Rectal smooth muscle tissue (tissue), 1 donor: ENCODE measurements around the gene PSIP1.

ENCODE experiments used
- H3K27ac ChIP-seq: one replicate; pipeline ENCODE4 v1.7.0; 2013; ENCODE audit warnings: low read depth, low read length, inconsistent platforms
- H3K27me3 ChIP-seq: one replicate; pipeline ENCODE4 v1.7.0; 2013; ENCODE audit warnings: low read length; ENCODE audit not compliant: control insufficient read depth, insufficient read depth
- H3K36me3 ChIP-seq: one replicate; pipeline ENCODE4 v1.7.0; 2013; ENCODE audit warnings: low read length; ENCODE audit not compliant: control insufficient read depth, insufficient read depth
- H3K4me1 ChIP-seq: one replicate; pipeline ENCODE4 v1.7.0; 2013; ENCODE audit warnings: low read length; ENCODE audit not compliant: control insufficient read depth, insufficient read depth
- H3K4me3 ChIP-seq: one replicate; pipeline ENCODE4 v1.7.0; 2013; ENCODE audit warnings: low read length
- H3K9ac ChIP-seq: one replicate; pipeline ENCODE4 v1.7.0; 2013; ENCODE audit warnings: low read length

PSIP1 gene

DNA sequence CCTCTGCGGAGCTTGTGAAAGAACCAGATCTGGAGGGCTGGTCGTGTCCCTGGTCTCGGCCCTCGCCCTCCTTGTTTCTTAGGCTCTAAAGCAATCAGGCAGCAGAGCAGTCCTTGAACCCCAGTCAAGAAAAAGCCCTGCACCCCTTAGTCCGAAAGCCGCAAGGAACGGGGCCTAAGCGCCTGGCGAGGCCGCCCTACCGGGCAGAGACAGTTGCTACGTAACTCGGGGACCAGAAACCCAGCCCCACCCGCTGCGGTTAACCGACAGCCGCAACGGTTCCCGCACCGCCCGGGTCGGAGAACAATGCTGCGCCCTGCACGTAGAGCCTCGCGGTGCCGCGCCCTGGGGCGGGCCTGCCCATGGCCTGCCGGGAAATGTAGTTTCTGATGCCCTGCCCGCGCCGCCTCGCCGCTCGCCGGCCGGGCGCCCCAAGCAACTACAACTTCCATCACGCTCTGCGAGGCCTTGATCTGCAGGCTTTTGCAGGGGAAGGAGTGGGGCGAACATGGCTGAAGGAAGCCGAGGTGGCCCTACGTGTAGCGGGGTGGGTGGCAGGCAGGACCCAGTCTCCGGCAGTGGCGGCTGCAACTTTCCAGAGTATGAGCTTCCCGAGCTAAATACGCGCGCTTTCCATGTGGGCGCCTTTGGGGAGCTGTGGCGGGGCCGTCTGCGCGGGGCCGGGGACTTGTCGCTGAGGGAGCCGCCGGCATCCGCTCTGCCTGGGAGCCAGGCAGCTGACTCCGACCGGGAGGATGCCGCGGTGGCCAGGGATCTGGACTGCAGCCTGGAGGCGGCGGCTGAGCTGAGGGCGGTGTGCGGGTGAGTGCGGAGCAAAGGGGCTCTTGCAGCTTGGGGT lies 88.2 kb downstream of the PSIP1 start, which contains the start of gene SNAPC3:
Gene SNAPC3 (plus strand): TSS at position 505 of the 859 bp plus-strand sequence. CDS start 4 bp downstream, at position 509.
- Histone ChIP-seq H3K4me3 (peak within 1 kb of the TSS; percentile 97), H3K9ac (peak within 1 kb of the TSS; percentile 96), H3K4me1 (peaks cover 7% of the 10 kb centered on the region), H3K36me3 (peaks cover 4% of the 10 kb centered on the region), H3K27me3 (no peaks in the 10 kb centered on the region), H3K27ac (peak within 1 kb of the TSS; percentile 94)

DNA sequence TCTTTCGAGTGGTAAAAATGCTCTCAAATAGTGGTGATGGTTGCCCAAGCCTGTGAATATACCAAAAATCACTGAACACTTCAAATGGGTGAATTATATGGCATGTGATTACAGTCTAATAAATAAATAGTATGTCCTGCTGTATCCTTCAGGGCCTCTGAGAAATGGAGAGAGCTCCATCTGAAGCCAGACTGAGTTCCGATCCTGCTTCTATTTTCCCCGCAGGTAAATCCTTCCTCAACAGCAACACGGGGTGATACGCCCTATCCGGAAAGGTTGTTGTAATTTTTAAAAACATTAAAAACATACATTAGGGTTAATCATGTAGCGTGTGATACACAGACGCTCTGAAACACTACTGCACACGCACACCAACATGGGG lies 88.8 kb downstream of the PSIP1 start:
- Histone ChIP-seq H3K27me3 (no peaks in the 10 kb centered on the region), H3K4me1 (peaks cover 7% of the 10 kb centered on the region), H3K36me3 (peaks cover 4% of the 10 kb centered on the region), H3K9ac (peak overlapping the region; percentile 74), H3K4me3 (peak overlapping the region; percentile 97), H3K27ac (peak overlapping the region; percentile 94)

DNA sequence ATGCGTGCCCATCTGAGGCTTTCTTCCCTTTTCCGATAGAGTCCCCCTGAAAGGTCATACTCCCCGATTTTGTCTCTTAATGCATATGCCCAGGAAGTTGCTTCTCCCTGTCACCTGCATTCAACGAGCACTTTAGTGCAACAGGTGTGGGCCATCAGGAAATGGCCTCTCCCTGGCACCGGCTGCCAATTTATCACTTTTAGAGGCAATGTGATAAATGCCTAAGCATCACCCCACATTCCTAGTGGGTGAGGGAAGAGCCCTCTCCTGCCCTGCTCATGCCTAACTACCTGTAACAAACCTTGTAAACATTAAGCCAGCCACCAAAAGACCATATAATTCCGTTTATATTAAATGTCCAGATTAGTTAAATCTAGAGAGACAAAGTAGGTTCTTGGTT lies 89.2 kb downstream of the PSIP1 start:
- Histone ChIP-seq H3K27ac (peak overlapping the region; percentile 94), H3K9ac (no peak overlapping the region)

DNA sequence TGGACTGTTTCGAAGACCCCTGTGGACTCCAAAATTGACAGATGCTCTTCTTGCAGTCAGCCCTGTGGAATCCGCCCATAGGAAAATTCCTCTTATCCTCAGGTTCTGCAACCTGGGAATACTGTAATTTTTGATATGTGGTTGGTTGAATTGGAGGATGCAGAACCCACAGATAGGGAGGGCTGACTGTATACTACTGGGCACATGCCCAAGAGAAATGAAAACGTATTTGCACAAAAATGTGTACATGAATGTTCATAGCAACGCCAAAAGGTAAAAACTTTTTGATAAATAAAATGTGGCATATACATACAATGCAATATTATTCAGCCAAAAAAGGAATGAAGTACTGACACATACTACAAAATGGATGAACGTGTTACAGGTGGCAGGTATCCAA lies 90.0 kb downstream of the PSIP1 start:
- H3K27ac ChIP-seq, result no peak overlapping the region

More for the DNA sequence above, 89.2 kb downstream of the PSIP1 start:
- H3K36me3 ChIP-seq, result peaks cover 4% of the 10 kb centered on the region
- no peak overlapping the region for H3K4me3 ChIP-seq
- H3K4me1 ChIP-seq, result peaks cover 7% of the 10 kb centered on the region
- H3K27me3 ChIP-seq, result no peaks in the 10 kb centered on the region

DNA sequence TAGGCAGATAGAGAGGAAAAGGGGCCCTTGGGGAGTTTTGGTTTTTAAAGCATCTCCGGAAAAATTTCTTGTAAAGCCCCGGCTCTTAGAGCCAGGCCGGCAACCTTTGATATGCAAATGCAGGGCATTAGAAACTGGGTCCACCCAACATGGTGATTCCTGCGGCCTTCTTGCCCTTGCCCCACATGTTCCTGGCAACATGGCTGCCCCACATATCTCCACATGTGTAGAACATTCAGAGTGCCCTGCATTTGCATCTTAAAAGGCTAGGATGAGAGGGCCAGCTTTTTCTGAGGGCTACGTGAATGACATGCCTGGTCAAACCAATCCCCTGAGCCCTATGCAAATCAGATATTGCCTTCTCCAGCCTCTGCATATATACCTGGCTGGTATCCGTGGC lies 93.1 kb downstream of the PSIP1 start:
- Histone ChIP-seq H3K4me3 (no peak overlapping the region), H3K9ac (no peak overlapping the region), H3K36me3 (no peaks in the 10 kb centered on the region), H3K27me3 (no peaks in the 10 kb centered on the region), H3K27ac (no peak overlapping the region), H3K4me1 (peaks cover 4% of the 10 kb centered on the region)

More for the DNA sequence above, 90.0 kb downstream of the PSIP1 start:
- Histone ChIP-seq H3K36me3 (no peaks in the 10 kb centered on the region), H3K27me3 (no peaks in the 10 kb centered on the region), H3K4me3 (no peak overlapping the region), H3K4me1 (peaks cover 7% of the 10 kb centered on the region), H3K9ac (no peak overlapping the region)

DNA sequence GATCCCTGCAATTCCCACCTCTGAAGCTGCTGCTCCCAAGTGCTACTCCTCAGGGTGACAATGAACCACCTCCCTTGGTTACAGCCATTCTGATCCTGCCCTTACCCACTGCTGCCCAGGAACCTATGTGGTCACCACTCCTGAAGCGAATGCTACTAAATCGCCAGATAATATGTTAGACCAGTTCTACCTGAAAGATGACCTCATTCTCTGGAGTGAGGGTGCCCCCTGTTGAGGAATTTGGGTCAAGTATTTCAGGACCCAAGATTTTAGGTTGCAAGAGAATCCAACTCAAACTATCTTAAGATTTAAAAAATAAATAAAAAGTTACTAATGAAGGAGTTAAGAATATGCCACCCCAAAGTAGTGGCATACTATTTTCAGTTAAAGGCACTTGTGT lies 93.9 kb downstream of the PSIP1 start:
- H3K4me3 ChIP-seq, result no peak overlapping the region
- no peak overlapping the region for H3K9ac ChIP-seq
- H3K36me3 ChIP-seq, result no peaks in the 10 kb centered on the region
- H3K27ac ChIP-seq, result no peak overlapping the region
- peaks cover 1% of the 10 kb centered on the region for H3K4me1 ChIP-seq
- H3K27me3 ChIP-seq, result no peaks in the 10 kb centered on the region
